GM19395 (cell line): ENCODE data around the gene CCDC12.

Source experiments
- ATAC-seq: cut with Tn5 transposase; IDR thresholded peaks from one replicate; pipeline ENCODE4 v1.9.1; 2021; ENCODE audit warnings: mild to moderate bottlenecking, moderate library complexity; ENCODE audit not compliant: unreplicated experiment

The CCDC12 gene

DNA sequence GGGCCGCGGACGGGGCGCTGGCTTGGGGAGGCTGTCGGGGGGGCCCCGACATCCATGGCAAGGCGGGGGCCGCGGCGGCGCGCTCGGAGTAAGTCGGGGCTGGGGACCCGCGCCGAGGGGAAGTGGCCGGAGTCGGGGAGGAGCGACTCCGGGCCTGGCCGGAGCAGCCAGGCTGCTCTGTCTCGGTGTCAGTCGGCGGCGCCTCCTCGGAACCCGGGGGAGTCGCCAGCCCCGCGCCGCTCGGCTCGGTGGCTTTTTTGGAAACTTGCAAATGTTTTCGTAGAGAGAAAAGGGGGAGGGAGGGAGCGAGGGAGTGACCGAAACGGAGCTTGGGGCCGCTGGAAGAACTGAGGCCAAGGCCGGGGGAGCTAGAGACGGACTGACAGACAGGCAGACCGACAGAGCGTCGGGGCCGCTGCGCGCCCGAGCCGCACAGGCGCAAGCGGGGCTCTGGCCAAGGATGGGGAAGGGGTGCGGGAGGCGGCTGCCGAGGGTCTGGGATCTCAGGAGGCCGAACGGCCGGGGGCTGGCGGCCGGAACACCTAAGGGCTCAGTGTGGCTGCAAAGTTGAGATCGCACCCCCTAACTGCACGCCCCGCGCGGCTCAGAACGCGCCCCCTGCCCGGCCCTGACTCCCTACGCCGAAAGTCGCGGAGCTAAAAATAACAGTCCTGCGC lies 94.0 kb downstream of the CCDC12 start:
- ATAC-seq, result no peak

DNA sequence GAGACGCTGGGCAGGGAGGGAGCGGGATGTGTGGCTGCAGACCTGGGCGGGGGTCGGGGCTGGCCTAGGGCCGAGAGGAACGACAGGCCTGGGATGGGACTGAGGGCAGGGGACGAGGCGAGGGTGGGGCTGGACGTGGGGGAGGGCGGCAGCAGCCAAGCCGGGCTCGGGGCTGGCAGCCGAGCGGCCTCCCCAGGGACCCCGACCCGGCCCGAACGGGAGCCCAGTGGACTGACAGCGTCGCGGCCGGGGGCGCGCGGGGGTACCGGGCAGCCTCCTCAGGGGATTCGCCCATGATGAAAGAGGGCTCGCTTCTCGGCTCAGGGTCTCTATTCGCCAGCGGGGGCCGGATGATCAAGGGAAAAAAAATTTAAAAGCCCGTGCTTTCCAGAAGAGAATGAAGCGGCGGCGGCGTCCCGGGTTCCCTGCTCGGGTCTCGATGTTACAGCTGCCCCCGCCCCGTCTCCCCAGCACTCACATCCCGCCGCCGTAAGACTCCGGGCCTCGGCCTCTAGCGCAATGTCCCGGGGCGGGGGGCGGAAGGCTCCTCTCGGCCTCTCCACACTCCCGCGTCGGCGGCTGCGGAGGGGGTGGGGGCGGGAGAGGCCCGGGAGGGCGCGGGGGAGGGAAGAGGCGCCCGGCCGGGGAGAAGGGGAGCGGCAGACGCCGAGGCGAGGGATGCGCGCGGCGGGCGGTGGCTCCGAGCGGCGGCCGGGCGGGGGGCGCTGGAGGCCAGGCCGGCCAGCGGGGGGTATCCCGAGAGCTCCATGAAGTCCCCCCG lies 94.8 kb downstream of the CCDC12 start:
- ATAC-seq, result no peak

DNA sequence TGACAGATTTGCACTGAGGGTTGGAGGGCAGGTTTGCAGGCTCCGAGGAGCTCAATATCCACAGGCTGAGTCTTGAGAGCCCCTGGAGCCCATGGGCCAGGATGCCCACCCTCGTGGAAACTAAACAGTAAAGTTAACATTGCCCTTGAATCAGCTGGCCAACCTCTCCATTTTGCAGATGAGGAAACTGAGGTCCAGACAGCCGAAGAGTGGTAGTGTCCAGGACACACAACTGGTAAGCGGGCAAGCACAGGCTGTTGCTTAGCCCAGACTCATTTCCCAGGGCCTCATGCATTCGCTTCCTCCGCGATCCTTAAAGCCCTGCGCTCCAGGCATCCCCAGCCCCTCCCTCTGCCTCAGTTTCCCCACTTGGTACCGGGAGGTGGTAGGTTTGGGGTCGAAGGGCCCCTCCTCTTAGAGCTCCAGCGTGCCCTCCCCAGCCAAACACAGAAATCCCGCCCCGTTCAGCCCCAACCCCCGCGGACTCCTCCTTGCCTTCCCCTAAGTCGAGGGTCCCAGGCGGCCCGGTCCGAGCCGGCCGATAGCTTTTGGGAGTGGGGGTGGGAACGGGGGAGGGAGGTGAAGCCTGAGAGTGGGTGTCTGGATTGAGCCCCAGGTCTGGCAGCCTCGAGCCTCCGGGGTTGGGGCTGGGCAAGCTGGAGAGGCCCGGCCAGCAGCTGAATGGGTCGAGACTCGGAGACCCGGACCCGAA lies 95.5 kb downstream of the CCDC12 start:
- no peak for ATAC-seq

DNA sequence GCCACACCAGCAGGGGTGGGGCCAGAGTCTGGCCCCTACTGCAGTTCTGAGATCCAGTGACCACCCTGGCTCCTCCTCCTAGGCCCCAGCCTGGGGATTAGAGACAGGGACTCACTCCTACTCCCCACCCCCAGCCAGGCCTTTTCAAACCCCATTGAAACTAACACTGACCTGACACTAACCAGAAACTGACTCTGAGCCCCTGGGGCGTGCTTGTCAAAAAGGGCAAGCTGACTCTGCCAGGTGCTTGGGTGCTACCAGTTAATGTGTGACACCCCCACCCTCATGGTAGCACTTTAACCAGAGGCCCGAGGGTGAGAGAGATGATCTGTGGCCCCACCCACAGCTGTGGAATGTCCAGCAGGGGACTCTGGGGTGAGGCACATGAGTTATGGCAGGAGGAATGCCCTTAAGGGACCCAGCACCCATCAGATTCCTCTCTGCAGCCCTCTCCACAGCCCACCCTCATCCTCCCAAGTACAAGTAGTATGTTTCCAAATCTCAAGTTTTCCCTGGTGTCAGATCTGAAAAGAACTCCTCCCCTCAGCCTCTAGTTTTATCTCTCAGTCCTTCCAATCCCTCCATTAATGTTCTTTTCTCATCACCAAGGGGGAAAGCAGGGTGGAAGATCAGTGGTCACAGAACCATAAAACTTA lies 97.6 kb downstream of the CCDC12 start:
- ATAC-seq, result no peak

DNA sequence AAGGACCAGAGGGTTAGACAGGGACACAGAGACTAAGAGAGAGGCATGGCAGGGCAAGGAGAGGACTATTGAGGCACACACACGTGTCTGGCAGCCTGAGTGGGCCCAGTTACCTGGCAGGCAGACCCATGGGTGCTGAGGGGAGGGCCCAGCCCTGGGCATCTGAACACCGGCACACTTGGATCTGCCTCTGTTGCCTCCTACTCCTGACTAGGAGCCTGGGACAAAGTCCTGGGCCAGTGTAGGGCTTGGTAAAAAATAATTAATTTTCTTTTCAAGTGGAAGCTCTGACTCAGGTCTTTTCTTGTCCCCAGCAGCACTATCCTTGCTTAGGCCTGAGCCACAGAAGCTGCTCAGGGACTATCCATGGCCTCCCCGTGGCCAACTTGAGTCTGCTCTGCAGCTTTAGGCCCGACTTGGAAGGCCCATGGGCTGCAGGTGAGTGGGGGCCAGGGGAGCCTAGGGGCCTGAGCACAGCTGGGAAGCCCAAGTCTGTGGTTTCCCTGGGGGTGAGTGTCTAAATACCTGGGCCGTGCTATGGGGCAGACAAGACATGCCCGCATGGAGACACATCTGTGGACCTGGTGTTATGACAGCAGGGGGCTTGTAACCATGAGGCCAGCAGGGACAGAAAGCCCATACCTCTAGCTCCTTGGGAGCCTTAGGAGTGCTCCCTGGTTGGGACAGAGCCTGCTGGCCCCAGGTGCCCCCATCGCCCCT lies 99.0 kb downstream of the CCDC12 start, which contains the start of gene PTH1R:
Gene PTH1R (plus strand): TSS at position 316 of the 720 bp plus-strand sequence. CDS start 5,839 bp downstream, outside the sequence.
- ATAC-seq, result no peak

DNA sequence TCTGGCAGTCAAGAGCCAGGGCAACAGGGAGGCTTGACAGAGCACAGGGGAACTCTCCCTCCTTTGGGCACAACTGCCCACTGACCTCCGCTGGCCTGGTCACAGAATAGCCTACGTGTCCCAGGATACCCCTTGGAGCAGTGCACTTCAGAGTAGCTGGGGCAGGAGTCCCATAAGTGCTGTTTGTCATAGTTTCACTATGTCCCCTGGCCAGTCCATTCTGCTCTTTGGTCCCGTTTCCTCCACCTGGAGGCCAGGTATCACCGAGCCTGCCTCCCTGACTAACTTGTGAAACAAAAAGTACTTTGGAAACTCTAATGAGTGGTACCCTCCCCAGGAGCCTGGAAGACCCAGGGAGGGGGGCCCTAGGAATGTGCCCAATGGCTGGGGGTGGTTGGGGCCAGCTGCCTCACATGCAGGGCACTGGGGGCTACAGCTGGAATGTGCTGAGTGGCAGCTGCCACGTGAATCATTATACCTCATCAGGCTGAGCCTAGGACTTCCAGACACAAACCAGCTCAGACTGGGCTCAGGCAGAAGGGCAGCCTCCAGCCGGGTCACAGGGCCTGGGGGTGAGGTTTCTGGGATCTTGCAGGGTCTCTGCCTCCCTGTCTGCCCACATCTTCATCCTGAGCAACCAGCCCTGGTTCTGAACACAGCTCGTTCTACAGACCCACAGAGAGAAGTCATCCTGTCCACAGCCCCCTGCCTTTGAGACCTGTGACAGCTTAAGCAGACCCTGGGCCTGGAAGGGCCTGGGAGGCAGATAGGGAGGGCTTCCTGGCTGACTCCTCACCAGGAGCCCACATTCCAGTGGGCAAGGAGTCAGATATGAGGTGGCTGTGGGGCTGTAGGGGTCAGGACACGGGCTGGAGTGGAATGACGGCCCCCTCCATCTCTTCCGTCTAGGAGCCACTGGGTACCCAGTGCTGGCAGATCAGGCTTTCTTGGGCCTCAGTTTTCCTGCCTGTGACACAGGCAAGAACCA lies 99.9 kb downstream of the CCDC12 start:
- ATAC-seq, result no peak

DNA sequence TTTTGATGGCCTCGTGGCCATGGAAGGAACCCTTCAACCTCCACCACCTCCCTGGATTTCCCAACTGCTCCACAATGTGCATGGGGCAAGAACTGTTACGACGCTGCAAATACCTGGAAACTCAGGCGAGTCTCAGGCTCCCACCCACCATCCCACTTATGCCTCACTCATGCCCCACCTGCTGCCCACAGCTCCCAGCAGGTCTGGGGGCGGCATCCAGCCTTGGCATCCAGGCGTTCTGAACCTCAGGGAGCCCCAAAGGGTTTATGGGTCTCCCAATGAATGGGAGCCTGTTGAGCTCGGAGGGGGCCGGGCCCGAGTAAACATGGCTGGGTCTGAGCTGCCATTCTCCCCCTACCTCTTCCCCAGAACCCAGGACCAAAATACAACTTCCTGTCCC lies 101.0 kb downstream of the CCDC12 start:
- ATAC-seq, result no peak

DNA sequence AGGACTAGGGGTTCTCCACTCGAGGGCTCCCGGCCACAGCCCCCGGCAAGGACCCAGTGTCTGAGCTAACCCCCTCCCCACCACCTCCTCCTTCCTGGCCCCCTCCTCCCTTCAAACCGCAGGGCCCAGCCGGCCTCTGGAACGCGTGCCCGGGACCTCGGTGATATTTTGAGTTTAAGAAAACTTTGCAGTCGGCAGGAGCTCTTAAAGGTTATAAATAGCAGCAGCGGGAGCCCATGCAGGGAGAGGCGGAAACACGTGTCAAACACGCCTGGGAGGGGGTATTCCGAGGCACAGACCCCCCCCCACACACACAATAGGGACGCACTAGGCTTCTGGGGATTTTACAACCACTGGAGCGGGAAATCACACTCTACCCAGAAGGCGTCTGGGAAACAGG lies 102.1 kb downstream of the CCDC12 start:
- ATAC-seq, result no peak

DNA sequence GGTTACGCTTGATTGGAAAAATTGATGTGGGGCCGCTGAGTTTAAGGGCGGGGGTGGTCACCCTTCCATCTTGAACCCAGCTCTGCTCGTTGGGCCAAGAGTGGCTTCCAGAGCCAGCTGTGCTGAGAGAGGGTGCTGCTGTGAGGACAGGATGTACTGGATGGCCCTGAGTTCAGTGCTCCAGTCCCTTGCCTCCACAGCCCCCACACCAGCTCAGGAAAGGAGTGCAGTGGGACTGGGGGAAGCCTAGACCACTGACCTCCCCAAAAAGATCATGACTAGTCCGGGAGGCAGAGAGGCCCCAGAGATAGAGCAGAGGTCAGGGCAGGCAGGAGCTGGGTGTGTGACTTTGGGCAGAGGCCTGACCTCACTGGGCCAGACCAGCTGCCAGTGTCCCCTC lies 103.0 kb downstream of the CCDC12 start:
- ATAC-seq, result no peak
